HuH-7.5 (cell line): ENCODE data around the gene ATP8A1.

ENCODE experiments used
- DNase-seq: peaks from one replicate; pipeline ENCODE4 v3.0.0; 2011; ENCODE audit warnings: low spot score

Gene ATP8A1

GRCh38 chr4:42625329-42625728, 31.6 kb downstream of the ATP8A1 start:
- no peak for DNase-seq

GRCh38 chr4:42624551-42624950, 32.4 kb downstream of the ATP8A1 start:
- no peak for DNase-seq

GRCh38 chr4:42618023-42618422, 38.9 kb downstream of the ATP8A1 start:
- DNase-seq, result no peak

GRCh38 chr4:42617030-42617429, 39.9 kb downstream of the ATP8A1 start:
- DNase-seq, result no peak

- DNase-seq, result no peak
These were observed 40.3 kb downstream of the ATP8A1 start for GRCh38 chr4:42616572-42616971.

- DNase-seq, result no peak
These were observed 41.7 kb downstream of the ATP8A1 start for GRCh38 chr4:42615131-42615763.

- no peak for DNase-seq
These were observed 44.0 kb downstream of the ATP8A1 start for GRCh38 chr4:42612898-42613297.

- DNase-seq, result no peak
These were observed 46.0 kb downstream of the ATP8A1 start for GRCh38 chr4:42610941-42611340.

GRCh38 chr4:42609051-42609450, 47.9 kb downstream of the ATP8A1 start:
- no peak for DNase-seq

- no peak for DNase-seq
These were observed 48.4 kb downstream of the ATP8A1 start for GRCh38 chr4:42608551-42608950.

GRCh38 chr4:42607011-42607726, 49.7 kb downstream of the ATP8A1 start:
- no peak for DNase-seq

GRCh38 chr4:42605264-42605663, 51.6 kb downstream of the ATP8A1 start:
- DNase-seq, result no peak

- DNase-seq, result no peak
These were observed 53.0 kb downstream of the ATP8A1 start for GRCh38 chr4:42603862-42604261.

- DNase-seq, result no peak
These were observed 56.3 kb downstream of the ATP8A1 start for GRCh38 chr4:42600578-42600977.

- DNase-seq, result no peak
These were observed 60.0 kb downstream of the ATP8A1 start for GRCh38 chr4:42596918-42597317.

- DNase-seq, result no peak
These were observed 62.0 kb downstream of the ATP8A1 start for GRCh38 chr4:42594888-42595287.

- no peak for DNase-seq
These were observed 68.0 kb downstream of the ATP8A1 start for GRCh38 chr4:42588909-42589308.

- no peak for DNase-seq
These were observed 70.1 kb downstream of the ATP8A1 start for GRCh38 chr4:42586775-42587174.

- DNase-seq, result no peak
These were observed 77.0 kb downstream of the ATP8A1 start for GRCh38 chr4:42579903-42580302.

- DNase-seq, result no peak
These were observed 78.7 kb downstream of the ATP8A1 start for GRCh38 chr4:42578187-42578586.

- no peak for DNase-seq
These were observed 82.0 kb downstream of the ATP8A1 start for GRCh38 chr4:42574870-42575430.

- no peak for DNase-seq
These were observed 83.7 kb downstream of the ATP8A1 start for GRCh38 chr4:42573249-42573648.

GRCh38 chr4:42570221-42570620, 86.7 kb downstream of the ATP8A1 start:
- no peak for DNase-seq
